ENCODE measurements around the gene EDC4.

DNA sequence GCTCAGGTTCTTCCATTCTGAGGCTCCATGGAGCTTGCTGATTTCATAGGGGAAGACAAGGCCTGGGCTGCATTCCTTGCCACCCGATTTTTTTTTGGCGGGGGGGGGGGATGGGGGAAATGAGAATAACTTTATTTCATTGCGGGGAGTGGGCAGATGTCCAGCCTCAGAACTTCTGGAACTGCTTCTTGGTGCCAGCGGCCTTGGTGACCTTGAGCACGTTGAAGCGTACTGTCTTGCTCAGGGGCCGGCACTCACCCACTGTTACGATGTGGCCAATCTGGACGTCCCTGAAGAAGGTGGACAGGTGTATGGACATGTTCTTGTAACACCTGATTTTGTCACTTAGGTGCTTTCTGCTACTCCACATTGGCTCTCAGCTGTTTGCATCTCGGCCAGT is 17.1 kb upstream of the EDC4 start:
- TF ChIP-seq TOX (CRISPR knock-in tag; IDR thresholded peaks at IDR 0.05; ENCODE audit: borderline replicate concordance) (no peak), ISL1 (CRISPR knock-in tag; IDR thresholded peaks at IDR 0.05) (no peak)
